22Rv1 (cell line): ENCODE results near the gene AMOT.

ENCODE experiments used
- CTCF ChIP-seq: fragments of 450-650 bp; IDR thresholded peaks from 2 replicates; pipeline ENCODE4 v1.5.1; 2017; ENCODE audit warnings: mild to moderate bottlenecking
- ZFX ChIP-seq: fragments of 450-650 bp; IDR thresholded peaks from 2 replicates; pipeline ENCODE4 v1.6.1; 2017; ENCODE audit warnings: antibody characterized with exemption, borderline replicate concordance

- TF ChIP-seq CTCF, result no peak
- no peak for TF ChIP-seq ZFX
Observed at GRCh38 chrX:112736310-112736709, 104.3 kb downstream of the AMOT start.
